Parathyroid adenoma (tissue), 2 donors: Measurements from ENCODE around the gene ARSK.

ENCODE experiments used
- H2AFZ ChIP-seq: fragments of 300-600 bp; sonication (generic); one replicate; pipeline ENCODE4 v1.7.0; 2017; ENCODE audit warnings: antibody characterized with exemption, mild to moderate bottlenecking
- H3K27ac ChIP-seq: fragments of 300-600 bp; sonication (generic); one replicate; pipeline ENCODE4 v1.7.0; 2017
- H3K27me3 ChIP-seq: fragments of 300-600 bp; sonication (generic); one replicate; pipeline ENCODE4 v1.7.0; 2017; ENCODE audit warnings: low read length; ENCODE audit not compliant: control insufficient read depth, insufficient read depth
- H3K36me3 ChIP-seq: fragments of 300-600 bp; sonication (generic); one replicate; pipeline ENCODE4 v1.7.0; 2017; ENCODE audit warnings: low read length; ENCODE audit not compliant: control insufficient read depth, insufficient read depth
- H3K4me1 ChIP-seq: fragments of 300-600 bp; sonication (generic); one replicate; pipeline ENCODE4 v1.7.0; 2017; ENCODE audit warnings: control low read depth
- H3K4me2 ChIP-seq: fragments of 300-600 bp; sonication (generic); one replicate; pipeline ENCODE4 v1.7.0; 2017; ENCODE audit warnings: low read length
- H3K4me3 ChIP-seq: fragments of 300-600 bp; sonication (generic); one replicate; pipeline ENCODE4 v1.7.0; 2017; ENCODE audit warnings: low read depth, low read length
- H3K79me2 ChIP-seq: fragments of 300-600 bp; sonication (generic); one replicate; pipeline ENCODE4 v1.7.0; 2017; ENCODE audit warnings: control low read depth
- H3K9ac ChIP-seq: fragments of 300-600 bp; sonication (generic); one replicate; pipeline ENCODE4 v1.7.0; 2017; ENCODE audit warnings: mild to moderate bottlenecking
- H3K9me3 ChIP-seq: fragments of 300-600 bp; sonication (generic); one replicate; pipeline ENCODE4 v1.7.0; 2017; ENCODE audit warnings: low read length; ENCODE audit not compliant: control insufficient read depth
- TF ChIP-seq, protein P1 (sequence below): fragments of 300-600 bp; sonication (generic); IDR thresholded peaks from one replicate; pipeline ENCODE4 v1.7.0; 2017; ENCODE audit warnings: antibody characterized with exemption, mild to moderate bottlenecking
- donor health status: primary hyperparathyroidism.

Gene ARSK

GRCh38 chr5:95620870-95621838 lies 66.3 kb downstream of the ARSK start:
- peak overlapping the region; percentile 64 for H3K4me2 ChIP-seq
- no peak overlapping the region for H3K9ac ChIP-seq
- peak overlapping the region; percentile 23 for H3K4me3 ChIP-seq
- H3K27ac ChIP-seq, result peak overlapping the region; percentile 22
- H3K9me3 ChIP-seq, result no peaks in the 10 kb centered on the region
- H2AFZ ChIP-seq, result peak overlapping the region; percentile 92
- H3K27me3 ChIP-seq, result no peaks in the 10 kb centered on the region
- no peaks in the 10 kb centered on the region for H3K36me3 ChIP-seq
- peaks cover 2% of the 10 kb centered on the region for H3K4me1 ChIP-seq
- H3K79me2 ChIP-seq, result no peaks in the 10 kb centered on the region
- TF ChIP-seq, protein P1, sequence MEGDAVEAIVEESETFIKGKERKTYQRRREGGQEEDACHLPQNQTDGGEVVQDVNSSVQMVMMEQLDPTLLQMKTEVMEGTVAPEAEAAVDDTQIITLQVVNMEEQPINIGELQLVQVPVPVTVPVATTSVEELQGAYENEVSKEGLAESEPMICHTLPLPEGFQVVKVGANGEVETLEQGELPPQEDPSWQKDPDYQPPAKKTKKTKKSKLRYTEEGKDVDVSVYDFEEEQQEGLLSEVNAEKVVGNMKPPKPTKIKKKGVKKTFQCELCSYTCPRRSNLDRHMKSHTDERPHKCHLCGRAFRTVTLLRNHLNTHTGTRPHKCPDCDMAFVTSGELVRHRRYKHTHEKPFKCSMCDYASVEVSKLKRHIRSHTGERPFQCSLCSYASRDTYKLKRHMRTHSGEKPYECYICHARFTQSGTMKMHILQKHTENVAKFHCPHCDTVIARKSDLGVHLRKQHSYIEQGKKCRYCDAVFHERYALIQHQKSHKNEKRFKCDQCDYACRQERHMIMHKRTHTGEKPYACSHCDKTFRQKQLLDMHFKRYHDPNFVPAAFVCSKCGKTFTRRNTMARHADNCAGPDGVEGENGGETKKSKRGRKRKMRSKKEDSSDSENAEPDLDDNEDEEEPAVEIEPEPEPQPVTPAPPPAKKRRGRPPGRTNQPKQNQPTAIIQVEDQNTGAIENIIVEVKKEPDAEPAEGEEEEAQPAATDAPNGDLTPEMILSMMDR, result no peak

GRCh38 chr5:95621839-95622629 lies 67.1 kb downstream of the ARSK start:
- no peak overlapping the region for H3K4me2 ChIP-seq
- H3K36me3 ChIP-seq, result no peaks in the 10 kb centered on the region
- TF ChIP-seq, protein P1, result no peak
- no peak overlapping the region for H3K9ac ChIP-seq
- H3K79me2 ChIP-seq, result no peaks in the 10 kb centered on the region
- peak overlapping the region; percentile 23 for H3K4me3 ChIP-seq
- H3K9me3 ChIP-seq, result no peaks in the 10 kb centered on the region
- peak overlapping the region; percentile 22 for H3K27ac ChIP-seq
- peaks cover 1% of the 10 kb centered on the region for H3K4me1 ChIP-seq
- H2AFZ ChIP-seq, result peak overlapping the region; percentile 92
- H3K27me3 ChIP-seq, result no peaks in the 10 kb centered on the region

GRCh38 chr5:95623706-95624105 lies 68.8 kb downstream of the ARSK start:
- H3K27me3 ChIP-seq, result no peaks in the 10 kb centered on the region
- no peaks in the 10 kb centered on the region for H3K79me2 ChIP-seq
- no peak overlapping the region for H3K4me3 ChIP-seq
- no peaks in the 10 kb centered on the region for H3K36me3 ChIP-seq
- H3K27ac ChIP-seq, result no peak overlapping the region
- no peaks in the 10 kb centered on the region for H3K4me1 ChIP-seq
- H3K9ac ChIP-seq, result no peak overlapping the region
- no peaks in the 10 kb centered on the region for H3K9me3 ChIP-seq
- no peak overlapping the region for H3K4me2 ChIP-seq
- no peak overlapping the region for H2AFZ ChIP-seq
- TF ChIP-seq, protein P1, result no peak

- Histone ChIP-seq H3K27ac (no peak overlapping the region), H3K4me1 (no peaks in the 10 kb centered on the region), H3K79me2 (no peaks in the 10 kb centered on the region), H3K9me3 (no peaks in the 10 kb centered on the region), H3K27me3 (no peaks in the 10 kb centered on the region), H3K36me3 (no peaks in the 10 kb centered on the region), H2AFZ (no peak overlapping the region), H3K4me3 (no peak overlapping the region), H3K9ac (no peak overlapping the region), H3K4me2 (no peak overlapping the region)
- TF ChIP-seq, protein P1, result no peak
These were observed 69.5 kb downstream of the ARSK start for GRCh38 chr5:95624368-95624767.
